Neural cell (in vitro differentiated cells): ENCODE results near the gene PABPC1L.

Experiments used
- EZH2 ChIP-seq: fragments of 200-600, 300-800 bp; shearing (Covaris generic), sonication (generic); IDR thresholded peaks from 2 replicates; pipeline ENCODE4 v1.6.1; 2014; ENCODE audit warnings: antibody characterized with exemption, low read length, borderline replicate concordance, mild to moderate bottlenecking; ENCODE audit not compliant: insufficient read depth, poor library complexity, severe bottlenecking
- POLR2AphosphoS5 ChIP-seq: IDR thresholded peaks from 2 replicates; pipeline ENCODE4 v1.6.1; 2012
- REST ChIP-seq: IDR thresholded peaks from 2 replicates; pipeline ENCODE4 v1.6.1; 2012; ENCODE audit warnings: borderline replicate concordance
- TF ChIP-seq, protein P1 (sequence below): fragments of 450-650 bp; IDR thresholded peaks from 2 replicates; pipeline ENCODE4 v1.5.1; 2014; ENCODE audit warnings: antibody characterized with exemption, mild to moderate bottlenecking, moderate library complexity; ENCODE audit not compliant: poor library complexity, severe bottlenecking

DNA sequence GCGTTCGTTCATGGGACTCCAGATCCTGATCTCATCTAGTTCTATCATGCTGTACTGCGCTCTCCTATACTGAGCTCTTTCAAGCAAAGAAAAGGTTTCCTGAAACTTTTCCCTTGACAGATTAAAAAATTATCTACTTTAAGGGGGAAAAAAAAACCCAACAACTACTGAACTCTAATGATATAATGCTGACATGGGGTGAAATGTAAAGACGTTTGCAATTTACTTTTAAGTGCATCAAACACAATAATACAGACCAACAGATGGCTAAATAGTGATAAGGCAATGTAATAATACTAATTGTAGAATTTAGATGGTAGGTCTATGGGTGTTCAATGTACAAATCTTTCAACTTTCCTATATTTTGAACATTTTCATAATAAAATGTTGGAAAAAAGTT lies 34.0 kb downstream of the PABPC1L start:
- TF ChIP-seq REST (no peak), EZH2 (no peak), POLR2AphosphoS5 (no peak)
- TF ChIP-seq, protein P1, sequence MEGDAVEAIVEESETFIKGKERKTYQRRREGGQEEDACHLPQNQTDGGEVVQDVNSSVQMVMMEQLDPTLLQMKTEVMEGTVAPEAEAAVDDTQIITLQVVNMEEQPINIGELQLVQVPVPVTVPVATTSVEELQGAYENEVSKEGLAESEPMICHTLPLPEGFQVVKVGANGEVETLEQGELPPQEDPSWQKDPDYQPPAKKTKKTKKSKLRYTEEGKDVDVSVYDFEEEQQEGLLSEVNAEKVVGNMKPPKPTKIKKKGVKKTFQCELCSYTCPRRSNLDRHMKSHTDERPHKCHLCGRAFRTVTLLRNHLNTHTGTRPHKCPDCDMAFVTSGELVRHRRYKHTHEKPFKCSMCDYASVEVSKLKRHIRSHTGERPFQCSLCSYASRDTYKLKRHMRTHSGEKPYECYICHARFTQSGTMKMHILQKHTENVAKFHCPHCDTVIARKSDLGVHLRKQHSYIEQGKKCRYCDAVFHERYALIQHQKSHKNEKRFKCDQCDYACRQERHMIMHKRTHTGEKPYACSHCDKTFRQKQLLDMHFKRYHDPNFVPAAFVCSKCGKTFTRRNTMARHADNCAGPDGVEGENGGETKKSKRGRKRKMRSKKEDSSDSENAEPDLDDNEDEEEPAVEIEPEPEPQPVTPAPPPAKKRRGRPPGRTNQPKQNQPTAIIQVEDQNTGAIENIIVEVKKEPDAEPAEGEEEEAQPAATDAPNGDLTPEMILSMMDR = no peak
